Neural crest cell (in vitro differentiated cells): ENCODE data around the gene SLC5A12. TPM values are rescaled to one million over a fixed set of nuclear protein-coding genes. Genes with fewer than 3 reads are reported as not detected.

Source experiments
- DNase-seq: peaks from one replicate; pipeline ENCODE4 v3.0.0; 2021; ENCODE audit warnings: low read depth, mixed read lengths, low spot score
- H3K27ac Mint-ChIP-seq: one replicate; pipeline ENCODE4 v1.8.0; 2021; ENCODE audit warnings: mild to moderate bottlenecking, mixed read lengths; ENCODE audit not compliant: unreplicated experiment
- H3K27me3 Mint-ChIP-seq: 2 replicates; pipeline ENCODE4 v1.8.0; 2021; ENCODE audit warnings: low read depth, mild to moderate bottlenecking, mixed read lengths
- H3K36me3 Mint-ChIP-seq: 2 replicates; pipeline ENCODE4 v1.8.0; 2021; ENCODE audit warnings: low read depth, mild to moderate bottlenecking, mixed read lengths
- H3K4me1 Mint-ChIP-seq: 2 replicates; pipeline ENCODE4 v1.8.0; 2021; ENCODE audit warnings: mixed read lengths
- H3K4me3 Mint-ChIP-seq: one replicate; pipeline ENCODE4 v1.8.0; 2021; ENCODE audit warnings: mild to moderate bottlenecking, mixed read lengths
- H3K9me3 Mint-ChIP-seq: 2 replicates; pipeline ENCODE4 v1.8.0; 2021; ENCODE audit warnings: mixed read lengths
- total RNA-seq: library from RNA; stranded (reverse); gene quantifications from 2 replicates; pipeline ENCODE4 v1.2.1, GENCODE V29; 2021
- TF ChIP-seq, protein P1 (sequence below): fragments of 200-600 bp; sonication (generic); conservative IDR thresholded peaks from 2 replicates; pipeline ENCODE4 v1.5.0; 2021; ENCODE audit warnings: antibody characterized with exemption, mild to moderate bottlenecking

The SLC5A12 gene
- total RNA-seq, 1 donor from 2014 or later: 3.4 TPM

- H3K9me3 Mint-ChIP-seq: peaks cover 6% of the 10 kb centered on the region
- TF ChIP-seq, protein P1, sequence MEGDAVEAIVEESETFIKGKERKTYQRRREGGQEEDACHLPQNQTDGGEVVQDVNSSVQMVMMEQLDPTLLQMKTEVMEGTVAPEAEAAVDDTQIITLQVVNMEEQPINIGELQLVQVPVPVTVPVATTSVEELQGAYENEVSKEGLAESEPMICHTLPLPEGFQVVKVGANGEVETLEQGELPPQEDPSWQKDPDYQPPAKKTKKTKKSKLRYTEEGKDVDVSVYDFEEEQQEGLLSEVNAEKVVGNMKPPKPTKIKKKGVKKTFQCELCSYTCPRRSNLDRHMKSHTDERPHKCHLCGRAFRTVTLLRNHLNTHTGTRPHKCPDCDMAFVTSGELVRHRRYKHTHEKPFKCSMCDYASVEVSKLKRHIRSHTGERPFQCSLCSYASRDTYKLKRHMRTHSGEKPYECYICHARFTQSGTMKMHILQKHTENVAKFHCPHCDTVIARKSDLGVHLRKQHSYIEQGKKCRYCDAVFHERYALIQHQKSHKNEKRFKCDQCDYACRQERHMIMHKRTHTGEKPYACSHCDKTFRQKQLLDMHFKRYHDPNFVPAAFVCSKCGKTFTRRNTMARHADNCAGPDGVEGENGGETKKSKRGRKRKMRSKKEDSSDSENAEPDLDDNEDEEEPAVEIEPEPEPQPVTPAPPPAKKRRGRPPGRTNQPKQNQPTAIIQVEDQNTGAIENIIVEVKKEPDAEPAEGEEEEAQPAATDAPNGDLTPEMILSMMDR: no peak
- no peak for DNase-seq
- H3K27me3 Mint-ChIP-seq: no peaks in the 10 kb centered on the region
- H3K36me3 Mint-ChIP-seq: no peaks in the 10 kb centered on the region
- no peaks in the 10 kb centered on the region for H3K4me1 Mint-ChIP-seq
- no peak overlapping the region for H3K4me3 Mint-ChIP-seq
- no peak overlapping the region for H3K27ac Mint-ChIP-seq
Measured at GRCh38 chr11:26726960-26727359, 5.1 kb upstream of the SLC5A12 start.

DNA sequence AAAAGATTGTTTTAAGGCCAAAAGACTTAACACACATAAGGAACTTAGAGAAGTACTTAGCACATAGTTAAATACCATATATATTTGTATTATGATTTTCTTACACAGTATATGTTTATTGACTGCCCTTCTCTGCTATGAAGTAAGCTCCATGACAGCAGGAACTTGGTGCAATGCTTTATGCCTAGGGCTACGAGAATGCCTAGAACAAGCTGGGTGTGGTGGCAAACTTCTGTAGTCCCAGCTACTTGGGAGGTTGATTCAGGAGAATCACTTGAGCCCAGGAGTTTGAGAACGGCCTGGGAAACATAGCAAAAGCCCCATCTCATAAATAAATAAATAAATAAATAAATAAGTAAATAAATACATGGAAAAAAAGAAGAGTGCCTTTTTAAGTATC lies 1.9 kb downstream of the SLC5A12 start:
- Mint-ChIP-seq H3K4me1 (peaks cover 3% of the 10 kb centered on the region), H3K36me3 (no peaks in the 10 kb centered on the region), H3K4me3 (no peak overlapping the region), H3K27me3 (no peaks in the 10 kb centered on the region), H3K27ac (no peak overlapping the region), H3K9me3 (peaks cover 3% of the 10 kb centered on the region)
- DNase-seq: no peak
- TF ChIP-seq, protein P1: no peak

DNA sequence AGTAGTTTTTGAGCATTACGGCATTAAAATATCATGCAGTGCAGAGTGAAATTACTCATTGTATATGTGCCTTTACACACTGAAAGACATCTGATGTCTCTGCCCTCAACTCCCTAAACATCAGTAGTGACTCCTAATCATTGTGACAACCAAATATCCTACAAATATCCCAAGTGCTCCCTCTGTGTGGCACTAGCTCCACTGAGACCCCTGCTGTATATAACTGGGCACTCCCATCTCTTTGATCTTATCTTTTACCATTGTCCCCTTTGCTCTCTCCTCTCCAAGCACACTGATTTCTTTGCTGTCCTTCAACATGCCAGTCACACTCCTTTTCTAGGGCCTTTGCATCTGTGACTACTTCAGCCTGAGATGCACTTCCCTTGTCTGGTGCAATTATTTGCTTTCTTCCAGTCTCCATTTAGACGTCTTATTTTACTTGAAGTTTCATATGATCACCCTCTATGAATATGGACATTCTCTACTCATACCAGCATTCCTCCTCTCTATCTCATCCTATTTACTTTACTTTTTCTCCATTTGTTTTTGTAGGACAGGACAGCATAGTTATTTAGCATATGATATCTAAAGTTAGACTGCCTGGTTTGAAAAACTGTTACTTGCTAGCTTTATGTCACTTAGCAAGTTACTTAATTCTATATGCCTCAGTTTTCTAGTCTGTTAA lies 2.4 kb downstream of the SLC5A12 start:
- H3K9me3 Mint-ChIP-seq: peaks cover 3% of the 10 kb centered on the region
- no peak overlapping the region for H3K27ac Mint-ChIP-seq
- no peak overlapping the region for H3K4me3 Mint-ChIP-seq
- peaks cover 3% of the 10 kb centered on the region for H3K4me1 Mint-ChIP-seq
- TF ChIP-seq, protein P1: no peak
- H3K36me3 Mint-ChIP-seq: no peaks in the 10 kb centered on the region
- no peaks in the 10 kb centered on the region for H3K27me3 Mint-ChIP-seq
- no peak for DNase-seq

- H3K27ac Mint-ChIP-seq: no peak overlapping the region
Measured at GRCh38 chr11:26717771-26718170, 4.1 kb downstream of the SLC5A12 start.

GRCh38 chr11:26715133-26715532 lies 6.7 kb downstream of the SLC5A12 start:
- TF ChIP-seq, protein P1: no peak
- no peak overlapping the region for H3K4me3 Mint-ChIP-seq
- H3K9me3 Mint-ChIP-seq: no peaks in the 10 kb centered on the region
- H3K27ac Mint-ChIP-seq: no peak overlapping the region
- no peak for DNase-seq
- H3K27me3 Mint-ChIP-seq: no peaks in the 10 kb centered on the region
- peaks cover 3% of the 10 kb centered on the region for H3K4me1 Mint-ChIP-seq
- H3K36me3 Mint-ChIP-seq: no peaks in the 10 kb centered on the region

More at GRCh38 chr11:26717771-26718170, 4.1 kb downstream of the SLC5A12 start:
- no peak for DNase-seq
- TF ChIP-seq, protein P1: no peak
- Mint-ChIP-seq H3K4me3 (no peak overlapping the region), H3K36me3 (no peaks in the 10 kb centered on the region), H3K4me1 (peaks cover 3% of the 10 kb centered on the region), H3K27me3 (no peaks in the 10 kb centered on the region), H3K9me3 (no peaks in the 10 kb centered on the region)
